GM12878 (cell line): Measurements from ENCODE around the gene GPR62. TPM values are rescaled to one million over a fixed set of nuclear protein-coding genes. Genes with fewer than 3 reads are reported as not detected.
A peak's percentile ranks its signal among the peaks of the same experiment; 100 is the strongest.

ENCODE experiments used
- BMI1 ChIP-seq: fragments of 450-650 bp; IDR thresholded peaks from 2 replicates; pipeline ENCODE4 v1.6.1; 2016; ENCODE audit warnings: mild to moderate bottlenecking, moderate library complexity, borderline replicate concordance
- CBX5 ChIP-seq: sonication (generic); IDR thresholded peaks from 2 replicates; pipeline ENCODE4 v1.6.1; 2016; ENCODE audit warnings: low read depth, moderate library complexity, mild to moderate bottlenecking, inconsistent platforms
- GABPA ChIP-seq: IDR thresholded peaks from 2 replicates; pipeline ENCODE4 v1.6.1; 2014; ENCODE audit warnings: antibody characterized with exemption, low read depth, mild to moderate bottlenecking, inconsistent platforms
- HDAC2 ChIP-seq: fragments of 200-600 bp; sonication (generic); IDR thresholded peaks from 2 replicates; pipeline ENCODE4 v1.6.1; 2017
- IKZF1 ChIP-seq: fragments of 450-650 bp; conservative IDR thresholded peaks from 2 replicates; pipeline ENCODE4 v1.6.1; 2017; ENCODE audit warnings: antibody characterized with exemption, mild to moderate bottlenecking
- IRF5 ChIP-seq: fragments of 450-650 bp; IDR thresholded peaks from 2 replicates; pipeline ENCODE4 v1.6.1; 2017; ENCODE audit warnings: borderline replicate concordance
- MAX ChIP-seq: IDR thresholded peaks from 2 replicates; pipeline ENCODE4 v1.6.1; 2012; ENCODE audit warnings: low read depth, low read length, improper control_type of control experiment
- NKRF ChIP-seq: fragments of 450-650 bp; conservative IDR thresholded peaks from 2 replicates; pipeline ENCODE4 v1.6.1; 2017; ENCODE audit warnings: mild to moderate bottlenecking, moderate library complexity
- RUNX3 ChIP-seq: IDR thresholded peaks from 2 replicates; pipeline ENCODE4 v1.6.1; 2012; ENCODE audit warnings: low read length, inconsistent platforms
- SIN3A ChIP-seq: IDR thresholded peaks from 2 replicates; pipeline ENCODE4 v1.6.1; 2012; ENCODE audit warnings: low read depth, low read length, improper control_type of control experiment
- SMAD1 ChIP-seq: fragments of 450-650 bp; IDR thresholded peaks from 2 replicates; pipeline ENCODE4 v1.6.1; 2018; ENCODE audit warnings: mild to moderate bottlenecking, low read depth; ENCODE audit not compliant: partially characterized antibody
- STAT1 ChIP-seq: fragments of 450-650 bp; conservative IDR thresholded peaks from 2 replicates; pipeline ENCODE4 v1.6.1; 2014; ENCODE audit warnings: antibody characterized with exemption, mild to moderate bottlenecking
- ZBTB11 ChIP-seq: fragments of 450-650 bp; formaldehyde crosslinking; IDR thresholded peaks from 2 replicates; pipeline ENCODE4 v1.5.0; 2022; ENCODE audit warnings: mild to moderate bottlenecking, missing genetic modification characterization
- ZNF592 ChIP-seq: fragments of 450-650 bp; IDR thresholded peaks from 2 replicates; pipeline ENCODE4 v1.6.1; 2017; ENCODE audit warnings: mild to moderate bottlenecking, moderate library complexity
- polyA plus RNA-seq, 11 experiments: library from polyadenylated mRNA; depleted of rRNA in 4 of 11; unstranded in 6 of 11; stranded (reverse) in 5 of 11; fragments of >200 nt; fragmentation: Nextera tagmentation in 4 of 11; fragmentation: Illumina TruSeq in 1 of 11; extraction: Ambion mirVana in 4 of 11; extraction: Trizol in 1 of 11; gene quantifications; 1 replicate in 1 of 11; 2 replicates in 10 of 11; pipeline versions ENCODE4 v1.2.1 to v1.2.3, GENCODE V29; 2011 to 2016; ENCODE audit warnings: inconsistent platforms in 2 of 11, missing spikeins in 2 of 11, low read depth in 1 of 11
- total RNA-seq, 4 experiments: library from RNA; depleted of rRNA in 3 of 4; stranded (reverse); fragments of >200 nt in 3 of 4; fragmentation: Illumina TruSeq in 1 of 4; extraction: Trizol in 1 of 4; gene quantifications; 2 replicates each; pipeline versions ENCODE4 v1.2.1 to v1.2.3, GENCODE V29; 2013 to 2021

GPR62 gene
- total and polyA plus RNA-seq, 10 of the 15 experiments (the other 5 are each of a cell fraction or from before 2014, with no cell fraction given) = not detected

GRCh38 chr3:51974963-51975851 lies 20.0 kb downstream of the GPR62 start, which contains the start of gene ABHD14A (continued):
- TF ChIP-seq NKRF (peak; percentile 52; the same call in 1 of the 2 replicates), SMAD1 (no peak), HDAC2 (no peak), GABPA (no peak), BMI1 (no peak), SIN3A (peak; percentile 24; the same call in 1 of the 2 replicates), CBX5 (no peak), MAX (no peak), STAT1 (no peak), ZBTB11 (CRISPR knock-in tag) (no peak), ZNF592 (no peak), RUNX3 (peak; percentile 51), IRF5 (no peak), IKZF1 (peak; percentile 61)
